Skeletal muscle tissue (tissue), 4 donors: Measurements from ENCODE around the gene NUDT3. TPM values are rescaled to one million over a fixed set of nuclear protein-coding genes. Genes with fewer than 3 reads are reported as not detected.
"Not testable (repeated sequence)": the region's sequence is repeated elsewhere in the genome, so short reads cannot be mapped to it uniquely, and the experiment has no call there.

Experiments
- H3K27ac ChIP-seq: one replicate; pipeline ENCODE4 v1.7.0; 2013; ENCODE audit warnings: mild to moderate bottlenecking, low read depth, low read length, inconsistent platforms
- H3K27me3 ChIP-seq, 3 donors: one replicate each; pipeline ENCODE4 v1.7.0; 2013; ENCODE audit warnings: low read length in 3 of 3; ENCODE audit not compliant: control insufficient read depth in 3 of 3, insufficient read depth in 3 of 3
- H3K36me3 ChIP-seq, 3 donors: one replicate each; pipeline ENCODE4 v1.7.0; 2013; ENCODE audit warnings: low read length in 3 of 3; ENCODE audit not compliant: control insufficient read depth in 3 of 3, insufficient read depth in 3 of 3
- H3K4me1 ChIP-seq, 3 donors: one replicate each; pipeline ENCODE4 v1.7.0; 2013; ENCODE audit warnings: low read length in 3 of 3, mild to moderate bottlenecking in 3 of 3; ENCODE audit not compliant: control insufficient read depth in 3 of 3, insufficient read depth in 3 of 3
- H3K4me3 ChIP-seq, 3 donors: one replicate each; pipeline ENCODE4 v1.7.0; 2013; ENCODE audit warnings: low read length in 3 of 3
- H3K9ac ChIP-seq, 3 donors: one replicate each; pipeline ENCODE4 v1.7.0; 2013; ENCODE audit warnings: low read length in 3 of 3, mild to moderate bottlenecking in 3 of 3, moderate library complexity in 2 of 3, low read depth in 1 of 3
- H3K9me3 ChIP-seq, 3 donors: one replicate each; pipeline ENCODE4 v1.7.0; 2013; ENCODE audit warnings: low read length in 3 of 3; ENCODE audit not compliant: control insufficient read depth in 3 of 3
- total RNA-seq: library from RNA; depleted of rRNA; stranded (reverse); fragments of >200 nt; gene quantifications from one replicate; pipeline ENCODE4 v1.2.3, GENCODE V29; 2014
- donor health status: Osteomylitis.

NUDT3 gene
- total RNA-seq, 1 donor from 2014 or later, result 28.7 TPM

DNA sequence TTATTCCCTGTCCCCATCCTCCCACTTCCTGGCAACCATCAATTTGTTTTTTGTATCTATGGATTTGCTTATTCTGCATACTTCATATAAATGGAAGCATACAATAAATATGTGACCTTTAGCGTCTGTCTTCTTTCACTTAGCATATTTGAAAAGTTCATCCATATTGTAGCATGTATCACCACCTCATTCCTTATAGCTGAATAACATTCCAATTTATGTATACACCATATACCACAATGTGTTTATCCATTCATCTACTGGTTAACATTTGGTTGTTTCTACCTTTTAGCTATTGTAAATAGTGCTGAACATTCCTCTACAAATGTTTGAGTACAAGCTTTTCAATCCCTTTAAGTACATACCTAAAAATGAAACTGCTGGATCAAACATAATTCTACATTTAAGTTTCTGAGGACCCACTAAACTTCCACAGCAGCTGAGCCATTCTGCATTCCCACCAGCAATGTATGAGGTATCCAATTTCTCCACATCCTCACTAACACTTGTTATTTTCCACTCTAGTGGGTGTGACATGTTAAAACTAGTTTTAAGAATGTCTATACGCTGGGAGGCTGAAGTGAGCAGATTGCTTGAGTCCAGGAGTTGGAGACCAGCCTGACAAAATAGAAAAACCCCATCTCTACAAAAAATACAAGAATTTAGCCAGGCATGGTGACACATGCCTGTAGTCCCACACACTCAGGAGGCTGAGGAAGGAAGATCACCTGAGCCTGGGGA lies 32.9 kb downstream of the NUDT3 start:
- Histone ChIP-seq H3K4me1 (peaks cover 32 to 40% (median 39%) of the 10 kb centered on the region in 3 donors), H3K9ac (no peak overlapping the region), H3K36me3 (no peaks in the 10 kb centered on the region), H3K27me3 (no peaks in the 10 kb centered on the region), H3K4me3 (no peak overlapping the region), H3K9me3 (no peaks in the 10 kb centered on the region), H3K27ac (peak overlapping the region; percentile 84)

GRCh38 chr6:34358389-34358905 lies 34.0 kb downstream of the NUDT3 start:
- Histone ChIP-seq H3K36me3 (no peaks in the 10 kb centered on the region), H3K9me3 (no peaks in the 10 kb centered on the region), H3K9ac (peak overlapping the region in 1 of 3 donors; percentile 6), H3K27me3 (no peaks in the 10 kb centered on the region), H3K27ac (peak overlapping the region; percentile 28), H3K4me3 (peak overlapping the region in 1 of 3 donors; percentile 6), H3K4me1 (peaks cover 35 to 38% (median 35%) of the 10 kb centered on the region in 3 donors)

GRCh38 chr6:34357937-34358336 lies 34.5 kb downstream of the NUDT3 start:
- no peaks in the 10 kb centered on the region for H3K36me3 ChIP-seq
- peak overlapping the region; percentile 28 for H3K27ac ChIP-seq
- H3K27me3 ChIP-seq, result no peaks in the 10 kb centered on the region
- no peak overlapping the region for H3K9ac ChIP-seq
- no peak overlapping the region for H3K4me3 ChIP-seq
- H3K4me1 ChIP-seq, result peaks cover 31 to 35% (median 34%) of the 10 kb centered on the region in 3 donors
- H3K9me3 ChIP-seq, result no peaks in the 10 kb centered on the region

DNA sequence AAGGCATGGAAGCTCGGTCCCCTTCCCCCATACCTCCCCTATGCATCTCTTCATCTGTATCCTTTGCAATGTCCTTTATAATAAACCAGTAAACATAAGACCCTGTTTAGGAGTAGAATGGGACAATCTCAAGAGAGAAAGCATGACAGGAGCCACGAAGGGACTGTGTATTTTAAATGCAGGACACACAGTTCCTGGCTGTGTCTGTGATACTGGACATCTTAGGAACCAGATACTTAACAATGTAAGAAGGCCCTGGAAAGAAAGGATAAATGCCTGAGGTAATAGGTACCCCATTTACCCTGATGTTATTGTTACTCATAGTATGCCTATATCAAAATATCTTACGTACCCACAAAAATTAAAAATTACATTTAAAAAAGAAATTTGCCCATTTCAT lies 36.6 kb downstream of the NUDT3 start:
- peaks cover 22 to 28% (median 26%) of the 10 kb centered on the region in 3 donors for H3K4me1 ChIP-seq
- H3K9ac ChIP-seq, result no peak overlapping the region
- no peak overlapping the region for H3K27ac ChIP-seq
- H3K4me3 ChIP-seq, result no peak overlapping the region
- H3K36me3 ChIP-seq, result no peaks in the 10 kb centered on the region
- H3K27me3 ChIP-seq, result no peaks in the 10 kb centered on the region
- no peaks in the 10 kb centered on the region for H3K9me3 ChIP-seq

GRCh38 chr6:34354230-34354629 lies 38.2 kb downstream of the NUDT3 start:
- not testable (repeated sequence) for H3K27ac ChIP-seq, H3K27me3 ChIP-seq, H3K36me3 ChIP-seq, H3K9ac ChIP-seq, H3K9me3 ChIP-seq, H3K4me3 ChIP-seq
- peaks cover 18 to 25% (median 22%) of the 10 kb centered on the region in 3 donors for H3K4me1 ChIP-seq

- not testable (repeated sequence) for H3K9ac ChIP-seq, H3K4me3 ChIP-seq, H3K27me3 ChIP-seq, H3K9me3 ChIP-seq, H3K27ac ChIP-seq, H3K36me3 ChIP-seq
- peaks cover 15 to 21% (median 20%) of the 10 kb centered on the region in 3 donors for H3K4me1 ChIP-seq
Measured at GRCh38 chr6:34353530-34353929, 38.9 kb downstream of the NUDT3 start.

DNA sequence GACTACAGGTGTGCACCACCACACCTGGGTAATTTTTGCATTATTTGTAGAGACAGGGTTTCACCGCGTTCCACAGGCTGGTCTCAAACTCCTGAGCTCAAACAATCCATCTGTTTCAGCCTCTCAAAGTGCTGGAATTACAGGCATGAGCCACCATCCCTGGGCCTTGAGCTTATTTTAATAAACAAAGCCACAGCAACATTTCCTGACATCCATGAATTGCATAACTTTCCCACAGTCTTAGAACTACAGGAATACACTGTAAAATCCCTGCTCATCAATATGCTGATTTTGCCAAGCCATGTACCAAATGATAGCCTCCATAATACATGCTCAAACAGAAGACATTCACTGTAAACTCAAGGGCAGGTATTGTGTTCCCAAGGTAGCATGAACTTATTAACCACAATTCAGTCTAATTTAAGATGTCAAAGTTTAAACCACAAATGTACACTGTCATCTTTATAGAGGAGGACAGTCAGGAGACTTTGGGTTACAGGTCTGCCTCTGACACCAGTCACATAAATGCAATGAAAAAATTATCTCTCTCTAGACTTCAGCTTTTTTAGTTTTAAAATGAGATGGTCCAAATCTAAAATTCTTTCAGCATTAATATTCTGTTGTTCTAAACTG lies 40.0 kb downstream of the NUDT3 start:
- no peaks in the 10 kb centered on the region for H3K9me3 ChIP-seq
- no peak overlapping the region for H3K4me3 ChIP-seq
- H3K36me3 ChIP-seq, result no peaks in the 10 kb centered on the region
- no peak overlapping the region for H3K9ac ChIP-seq
- H3K4me1 ChIP-seq, result peaks cover 11 to 21% (median 17%) of the 10 kb centered on the region in 3 donors
- peak overlapping the region; percentile 20 for H3K27ac ChIP-seq
- H3K27me3 ChIP-seq, result no peaks in the 10 kb centered on the region

DNA sequence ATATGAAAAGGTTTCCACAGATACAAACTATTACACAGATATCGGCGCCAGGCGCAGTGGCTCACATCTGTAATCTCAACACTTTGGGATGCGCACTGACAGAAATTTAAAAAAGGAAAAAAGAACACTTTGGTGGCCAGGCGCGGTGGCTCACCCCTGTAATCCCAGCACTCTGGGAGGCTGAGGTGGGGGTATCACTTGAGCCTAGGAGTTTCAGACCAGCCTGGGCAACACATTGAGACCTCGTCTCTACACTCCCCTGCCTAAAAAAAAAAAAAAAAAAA lies 41.6 kb downstream of the NUDT3 start:
- H3K4me1 ChIP-seq, result peaks cover 5 to 19% (median 19%) of the 10 kb centered on the region in 3 donors
- no peaks in the 10 kb centered on the region for H3K9me3 ChIP-seq
- H3K9ac ChIP-seq, result no peak overlapping the region
- H3K4me3 ChIP-seq, result no peak overlapping the region
- no peaks in the 10 kb centered on the region for H3K27me3 ChIP-seq
- H3K27ac ChIP-seq, result no peak overlapping the region
- no peaks in the 10 kb centered on the region for H3K36me3 ChIP-seq

GRCh38 chr6:34350137-34350933 lies 42.1 kb downstream of the NUDT3 start:
- peak overlapping the region in 1 of 3 donors; percentile 5 for H3K9ac ChIP-seq
- peaks cover 5 to 17% (median 17%) of the 10 kb centered on the region in 3 donors for H3K4me1 ChIP-seq
- no peaks in the 10 kb centered on the region for H3K27me3 ChIP-seq
- H3K27ac ChIP-seq, result no peak overlapping the region
- no peaks in the 10 kb centered on the region for H3K9me3 ChIP-seq
- no peak overlapping the region for H3K4me3 ChIP-seq
- H3K36me3 ChIP-seq, result no peaks in the 10 kb centered on the region

DNA sequence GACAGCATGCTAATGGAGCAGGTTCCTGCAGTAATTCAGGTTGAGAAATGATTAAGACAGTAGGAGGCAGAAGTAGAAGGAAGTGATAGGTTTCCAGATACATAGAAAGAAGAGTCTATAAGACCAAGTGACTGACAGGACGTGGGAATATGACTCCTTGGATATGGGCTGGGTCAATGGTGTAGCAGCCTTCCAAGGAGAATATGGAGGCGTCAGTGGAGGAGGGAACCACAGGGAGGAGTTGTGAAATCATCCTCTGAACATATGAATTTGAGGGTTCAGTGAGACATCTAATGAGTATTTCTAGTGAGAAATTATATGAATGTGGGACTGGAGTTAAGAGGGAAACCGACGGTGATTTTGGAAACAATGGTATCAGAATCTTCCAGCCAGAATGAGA lies 43.3 kb downstream of the NUDT3 start:
- Histone ChIP-seq H3K9ac (no peak overlapping the region), H3K27ac (no peak overlapping the region)

More for the DNA sequence above, 43.3 kb downstream of the NUDT3 start:
- H3K36me3 ChIP-seq, result no peaks in the 10 kb centered on the region
- no peaks in the 10 kb centered on the region for H3K27me3 ChIP-seq
- peaks cover 5 to 17% (median 17%) of the 10 kb centered on the region in 3 donors for H3K4me1 ChIP-seq
- H3K9me3 ChIP-seq, result no peaks in the 10 kb centered on the region
- H3K4me3 ChIP-seq, result no peak overlapping the region
